ENCODE measurements around the gene CLPTM1L.

CLPTM1L gene

GRCh38 chr5:1358726-1359025 is 13.8 kb upstream of the CLPTM1L start:
- Histone ChIP-seq H3K79me2 (ENCODE audit: insufficient read depth, low read length) (no peaks in the 10 kb centered on the region), H3K9me2 (replicated peaks; ENCODE audit: low read depth, low read length) (no peaks in the 10 kb centered on the region), H3K9me3 (ENCODE audit: insufficient read depth, low read depth, low read length) (no peaks in the 10 kb centered on the region), H3K36me3 (ENCODE audit: insufficient read depth, low read length) (no peaks in the 10 kb centered on the region), H4K20me1 (ENCODE audit: insufficient read depth, low read length, poor library complexity, severe bottlenecking) (no peaks in the 10 kb centered on the region), H2AFZ (ENCODE audit: low read length) (no peak overlapping the region), H3K4me1 (ENCODE audit: insufficient read depth, low read length, poor library complexity, severe bottlenecking) (no peaks in the 10 kb centered on the region), H3K4me3 (ENCODE audit: low read length, poor library complexity, severe bottlenecking) (no peak overlapping the region), H3F3A (ENCODE audit: low read depth) (no peaks in the 10 kb centered on the region), H3K27me3 (ENCODE audit: insufficient read depth, low read length, poor library complexity, severe bottlenecking) (no peaks in the 10 kb centered on the region), H3K4me2 (ENCODE audit: low read depth, low read length, poor library complexity, severe bottlenecking) (no peak overlapping the region), H3K9ac (ENCODE audit: low read depth, low read length, poor library complexity, severe bottlenecking) (no peak overlapping the region)
- TF ChIP-seq EZH2phosphoT487 (IDR thresholded peaks at IDR 0.05; ENCODE audit: borderline replicate concordance) = no peak

GRCh38 chr5:1357946-1358725 is 13.2 kb upstream of the CLPTM1L start:
- Histone ChIP-seq H3K27me3 (ENCODE audit: insufficient read depth, low read length, poor library complexity, severe bottlenecking) (no peaks in the 10 kb centered on the region), H3K4me3 (ENCODE audit: low read length, poor library complexity, severe bottlenecking) (no peak overlapping the region), H2AFZ (ENCODE audit: low read length) (no peak overlapping the region), H3K9ac (ENCODE audit: low read depth, low read length, poor library complexity, severe bottlenecking) (no peak overlapping the region), H3K4me1 (ENCODE audit: insufficient read depth, low read length, poor library complexity, severe bottlenecking) (no peaks in the 10 kb centered on the region), H3K4me2 (ENCODE audit: low read depth, low read length, poor library complexity, severe bottlenecking) (no peak overlapping the region), H3K79me2 (ENCODE audit: insufficient read depth, low read length) (no peaks in the 10 kb centered on the region), H4K20me1 (ENCODE audit: insufficient read depth, low read length, poor library complexity, severe bottlenecking) (no peaks in the 10 kb centered on the region), H3K9me2 (replicated peaks; ENCODE audit: low read depth, low read length) (no peaks in the 10 kb centered on the region), H3F3A (ENCODE audit: low read depth) (no peaks in the 10 kb centered on the region), H3K36me3 (ENCODE audit: insufficient read depth, low read length) (no peaks in the 10 kb centered on the region), H3K9me3 (ENCODE audit: insufficient read depth, low read depth, low read length) (no peaks in the 10 kb centered on the region)
- TF ChIP-seq EZH2phosphoT487 (IDR thresholded peaks at IDR 0.05; ENCODE audit: borderline replicate concordance) (no peak), CTCF (conservative IDR thresholded peaks at IDR 0.05; ENCODE audit: low read length) (no peak)

GRCh38 chr5:1356873-1357787 is 12.2 kb upstream of the CLPTM1L start:
- Histone ChIP-seq H3K36me3 (ENCODE audit: insufficient read depth, low read length) (no peaks in the 10 kb centered on the region), H3F3A (ENCODE audit: low read depth) (no peaks in the 10 kb centered on the region), H3K27me3 (ENCODE audit: insufficient read depth, low read length, poor library complexity, severe bottlenecking) (no peaks in the 10 kb centered on the region), H3K4me2 (ENCODE audit: low read depth, low read length, poor library complexity, severe bottlenecking) (no peak overlapping the region), H3K9ac (ENCODE audit: low read depth, low read length, poor library complexity, severe bottlenecking) (no peak overlapping the region), H2AFZ (ENCODE audit: low read length) (no peak overlapping the region; the same call in 1 of the 2 replicates), H3K4me1 (ENCODE audit: insufficient read depth, low read length, poor library complexity, severe bottlenecking) (no peaks in the 10 kb centered on the region), H3K9me3 (ENCODE audit: insufficient read depth, low read depth, low read length) (no peaks in the 10 kb centered on the region), H3K9me2 (replicated peaks; ENCODE audit: low read depth, low read length) (no peaks in the 10 kb centered on the region), H3K79me2 (ENCODE audit: insufficient read depth, low read length) (no peaks in the 10 kb centered on the region), H4K20me1 (ENCODE audit: insufficient read depth, low read length, poor library complexity, severe bottlenecking) (no peaks in the 10 kb centered on the region), H3K4me3 (ENCODE audit: low read length, poor library complexity, severe bottlenecking) (no peak overlapping the region)
- TF ChIP-seq EZH2phosphoT487 (IDR thresholded peaks at IDR 0.05; ENCODE audit: borderline replicate concordance) (no peak), CTCF (conservative IDR thresholded peaks at IDR 0.05; ENCODE audit: low read length) (no peak)

All from Loucy (cell line).